ENCODE data around the gene PRKCA.

DNA sequence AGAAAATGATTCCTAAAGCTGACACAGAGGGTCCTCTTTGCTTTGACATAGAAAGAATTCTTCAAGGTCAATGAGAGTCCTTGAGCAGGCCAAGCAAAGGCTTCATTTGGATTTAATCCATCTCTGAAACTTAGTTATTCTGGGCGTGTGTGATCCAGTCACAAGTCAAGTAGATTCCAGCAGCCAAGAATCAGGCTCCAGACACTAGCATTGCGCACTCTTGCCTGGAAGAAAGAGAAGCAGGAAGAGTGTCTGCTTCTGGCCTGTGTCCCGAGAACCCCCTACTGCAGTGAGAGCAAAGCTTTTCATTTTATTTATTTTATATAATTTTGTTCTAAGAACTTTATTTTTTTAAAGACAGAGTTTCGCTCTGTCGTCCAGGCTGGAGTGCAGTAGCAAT lies 444.3 kb downstream of the PRKCA start:
- TF ChIP-seq SUZ12 (IDR thresholded peaks at IDR 0.05; ENCODE audit: extremely low read depth, insufficient read depth, insufficient read length) (no peak), ZNF274 (IDR thresholded peaks at IDR 0.05; ENCODE audit: low read depth, low read length) (no peak), YY1 (IDR thresholded peaks at IDR 0.05; ENCODE audit: insufficient read depth, insufficient read length) (no peak)

Measured in NT2/D1 (cell line).